GM21737 (cell line): ENCODE data around the gene PPP1R12C.

Experiments used
- ATAC-seq: cut with Tn5 transposase; IDR thresholded peaks from one replicate; pipeline ENCODE4 v1.9.1; 2021; ENCODE audit warnings: mild to moderate bottlenecking, moderate library complexity; ENCODE audit not compliant: unreplicated experiment

The PPP1R12C gene

GRCh38 chr19:55047951-55048350 lies 69.5 kb downstream of the PPP1R12C start:
- ATAC-seq = no peak

DNA sequence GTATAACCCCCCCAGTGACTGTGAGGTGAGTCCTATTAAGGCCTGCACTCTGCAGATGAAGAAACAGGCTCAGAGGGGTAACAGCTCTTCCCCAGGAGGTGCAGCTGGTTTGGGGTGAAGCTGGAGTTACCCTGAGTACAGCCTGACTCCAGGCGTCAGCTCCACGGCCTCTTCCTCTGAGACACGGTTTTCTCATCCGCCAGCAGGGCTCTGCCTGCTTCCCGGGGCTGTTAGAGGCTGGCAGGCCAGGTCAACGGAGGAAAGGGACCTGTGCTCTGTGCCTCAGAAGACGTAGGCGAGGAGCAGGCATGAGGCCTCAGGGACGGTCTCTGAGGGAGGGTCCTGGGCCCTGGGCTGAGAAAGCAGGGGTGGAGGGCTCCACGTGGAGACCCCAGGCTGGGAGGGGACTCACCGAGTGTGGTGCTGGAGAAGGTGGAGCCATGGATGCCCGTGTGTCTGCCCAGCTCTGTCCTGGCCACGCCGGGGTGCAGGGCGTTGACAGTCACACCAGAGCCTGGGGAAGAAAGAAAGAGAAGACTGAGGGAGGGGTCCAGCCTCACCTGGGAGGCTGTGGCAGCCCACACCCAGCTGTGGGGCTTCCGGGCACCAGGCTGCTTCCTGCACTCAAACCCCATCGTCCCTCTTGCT lies 70.3 kb downstream of the PPP1R12C start:
- ATAC-seq = no peak

DNA sequence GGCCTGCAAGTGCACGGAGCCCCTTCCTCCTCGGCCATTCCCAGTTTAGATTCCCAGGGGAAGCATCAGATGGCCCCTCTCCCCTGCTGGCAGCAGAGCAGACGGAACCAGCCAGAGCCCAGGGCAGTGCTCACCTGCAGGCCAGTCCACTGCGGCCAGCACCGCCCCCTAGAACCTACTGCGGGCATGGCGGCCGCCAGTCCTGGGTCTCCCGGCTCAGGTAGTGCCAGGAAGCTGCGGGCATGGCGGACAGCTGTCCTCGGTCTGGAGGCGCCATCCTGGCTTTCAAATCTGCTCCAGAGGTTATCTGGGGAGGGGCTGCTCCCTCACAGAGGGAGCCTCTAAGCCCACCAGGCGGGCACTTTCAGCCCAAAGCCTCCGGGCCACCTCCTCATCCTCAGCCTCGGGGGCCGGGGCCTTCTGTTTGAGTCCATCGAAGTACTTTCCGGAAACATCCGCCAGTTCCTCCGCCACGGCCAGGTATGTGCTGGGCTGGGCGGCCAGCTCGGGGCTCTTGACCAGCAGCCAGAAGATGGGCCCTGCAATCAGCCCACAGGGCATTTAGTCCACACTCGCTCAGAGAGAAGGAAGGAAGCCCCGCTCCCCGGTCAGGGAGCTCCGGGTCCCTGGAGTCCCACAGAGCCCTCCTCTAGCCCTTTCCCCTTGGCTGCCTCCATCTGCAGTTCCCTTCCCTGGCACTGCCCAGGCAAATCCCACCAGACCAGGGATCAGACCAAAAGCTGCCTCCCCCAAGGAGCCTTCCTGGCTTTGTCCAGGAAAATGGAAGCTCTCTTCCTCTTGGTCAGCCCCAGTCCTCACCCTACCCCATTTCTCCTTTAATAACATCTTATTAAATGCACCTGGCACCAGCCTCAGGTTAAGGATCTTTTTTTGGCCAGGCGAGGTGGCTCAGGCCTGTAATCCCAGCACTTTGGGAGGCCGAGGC lies 72.4 kb downstream of the PPP1R12C start:
- no peak for ATAC-seq

- no peak for ATAC-seq
Observed at GRCh38 chr19:55044286-55044685, 73.2 kb downstream of the PPP1R12C start.

DNA sequence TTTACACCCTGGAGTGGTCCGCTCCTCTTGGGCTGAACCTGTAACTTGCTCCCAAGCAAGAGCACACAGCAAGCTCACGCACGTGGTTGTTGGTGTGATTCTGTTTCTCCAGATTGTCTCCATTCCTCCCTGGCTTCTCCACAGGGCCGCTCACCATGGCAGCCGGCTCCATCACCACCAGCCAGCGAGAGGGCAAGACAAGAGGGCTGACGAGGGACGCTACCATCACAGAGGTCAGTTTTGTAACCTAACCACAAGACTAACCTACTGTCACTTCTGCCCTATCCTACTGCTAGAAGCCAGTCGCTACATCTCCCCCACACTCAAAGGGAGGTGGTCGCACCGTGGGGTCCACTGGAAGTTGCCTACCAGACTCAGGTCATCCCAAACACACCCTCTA lies 74.7 kb downstream of the PPP1R12C start:
- no peak for ATAC-seq

GRCh38 chr19:55042344-55042678 lies 75.1 kb downstream of the PPP1R12C start:
- ATAC-seq = no peak

GRCh38 chr19:55041627-55042343 lies 75.7 kb downstream of the PPP1R12C start:
- no peak for ATAC-seq

GRCh38 chr19:55041244-55041626 lies 76.2 kb downstream of the PPP1R12C start:
- ATAC-seq = no peak
